ENCODE results near the gene HAO2. TPM values are rescaled to one million over a fixed set of nuclear protein-coding genes. Genes with fewer than 3 reads are reported as not detected.

HAO2 gene
- total RNA-seq, 2 experiments from 2014 or later: not detected

- no peak overlapping the region for H3K4me2 ChIP-seq (ENCODE audit: low read length)
- H3K27ac ChIP-seq (ENCODE audit: low read depth, low read length, poor library complexity, severe bottlenecking): no peak overlapping the region
- no peaks in the 10 kb centered on the region for H4K20me1 ChIP-seq (ENCODE audit: insufficient read depth, low read length)
- no peaks in the 10 kb centered on the region for H3K79me2 ChIP-seq (ENCODE audit: insufficient read depth, low read depth, low read length)
- H3K4me1 ChIP-seq (ENCODE audit: insufficient read depth, low read length, poor library complexity, severe bottlenecking): no peaks in the 10 kb centered on the region
- intact Hi-C loops (cut with micrococcal nuclease; ENCODE audit: unreplicated experiment): no loop called here
- no TSS peak for BruUV-seq (replicated peaks)
- no peaks in the 10 kb centered on the region for H3K36me3 ChIP-seq (ENCODE audit: insufficient read depth, low read length)
- H3K9me3 ChIP-seq (ENCODE audit: low read length): no peaks in the 10 kb centered on the region
- H2AFZ ChIP-seq (ENCODE audit: low read length): no peak overlapping the region
- no peak for DNase-seq (ENCODE audit: low spot score)
- ChIA-PET POLR2A (no interaction called here), CTCF (ENCODE audit: unreplicated experiment) (no interaction called here)
- TF ChIP-seq CTCF (conservative IDR thresholded peaks at IDR 0.05; ENCODE audit: low read length) (no peak), EZH2phosphoT487 (IDR thresholded peaks at IDR 0.05; ENCODE audit: borderline replicate concordance, low read depth, low read length) (no peak)
- H3K9me2 ChIP-seq (ENCODE audit: insufficient read depth, low read length): no peaks in the 10 kb centered on the region
- no peak overlapping the region for H3K4me3 ChIP-seq (ENCODE audit: low read depth, low read length, poor library complexity, severe bottlenecking)
Observed at GRCh38 chr1:119435052-119435451, 66.5 kb downstream of the HAO2 start.

DNA sequence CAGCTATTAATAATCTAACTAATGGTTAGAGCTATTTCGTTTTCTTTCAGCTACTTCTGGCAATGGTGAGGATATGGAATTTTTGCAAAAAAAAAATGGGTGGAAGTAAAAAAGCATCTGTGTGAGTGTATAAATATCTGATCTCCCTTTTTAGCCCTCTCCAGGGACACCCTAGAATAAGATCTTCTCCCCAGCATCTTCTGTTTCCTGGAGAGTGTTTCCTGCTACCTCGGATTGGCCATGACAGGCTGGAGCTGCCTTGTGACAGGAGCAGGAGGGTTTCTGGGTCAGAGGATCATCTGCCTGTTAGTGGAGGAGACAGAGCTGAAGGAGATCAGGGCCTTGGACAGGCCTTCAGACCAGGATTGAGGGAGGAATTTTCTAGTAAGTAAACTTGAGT, 70.2 kb downstream of the HAO2 start:
- Histone ChIP-seq H3K27ac (ENCODE audit: low read depth, low read length, poor library complexity, severe bottlenecking) (no peak overlapping the region), H4K20me1 (ENCODE audit: insufficient read depth, low read length) (no peaks in the 10 kb centered on the region), H3K4me3 (ENCODE audit: low read depth, low read length, poor library complexity, severe bottlenecking) (no peak overlapping the region), H3K36me3 (ENCODE audit: insufficient read depth, low read length) (no peaks in the 10 kb centered on the region), H3K79me2 (ENCODE audit: insufficient read depth, low read depth, low read length) (no peaks in the 10 kb centered on the region), H3K4me2 (ENCODE audit: low read length) (no peak overlapping the region), H3K9me2 (ENCODE audit: insufficient read depth, low read length) (no peaks in the 10 kb centered on the region), H2AFZ (ENCODE audit: low read length) (no peak overlapping the region), H3K4me1 (ENCODE audit: insufficient read depth, low read length, poor library complexity, severe bottlenecking) (no peaks in the 10 kb centered on the region), H3K9me3 (ENCODE audit: low read length) (no peaks in the 10 kb centered on the region)
- no TSS peak for BruUV-seq (replicated peaks)
- intact Hi-C loops (cut with micrococcal nuclease; ENCODE audit: unreplicated experiment): no loop called here
- TF ChIP-seq EZH2phosphoT487 (IDR thresholded peaks at IDR 0.05; ENCODE audit: borderline replicate concordance, low read depth, low read length) (no peak), CTCF (conservative IDR thresholded peaks at IDR 0.05; ENCODE audit: low read length) (no peak)
- ChIA-PET POLR2A (no interaction called here), CTCF (ENCODE audit: unreplicated experiment) (no interaction called here)
- DNase-seq (ENCODE audit: low spot score): no peak

GRCh38 chr1:119440721-119441307, 72.2 kb downstream of the HAO2 start:
- H3K27ac ChIP-seq (ENCODE audit: low read depth, low read length, poor library complexity, severe bottlenecking): no peak overlapping the region
- no peaks in the 10 kb centered on the region for H3K4me1 ChIP-seq (ENCODE audit: insufficient read depth, low read length, poor library complexity, severe bottlenecking)
- BruUV-seq (replicated peaks): no TSS peak
- POLR2A ChIA-PET: interaction anchor here (0.6 to 0.7 kb wide), 2 partner anchors 34 to 168 kb away, joined by 3 read pairs; no protein-coding TSS in a partner anchor
- no peak overlapping the region for H3K4me2 ChIP-seq (ENCODE audit: low read length)
- no peak overlapping the region for H2AFZ ChIP-seq (ENCODE audit: low read length)
- H3K36me3 ChIP-seq (ENCODE audit: insufficient read depth, low read length): no peaks in the 10 kb centered on the region
- H4K20me1 ChIP-seq (ENCODE audit: insufficient read depth, low read length): no peaks in the 10 kb centered on the region
- DNase-seq (ENCODE audit: low spot score): no peak
- H3K9me3 ChIP-seq (ENCODE audit: low read length): no peaks in the 10 kb centered on the region
- TF ChIP-seq EZH2phosphoT487 (IDR thresholded peaks at IDR 0.05; ENCODE audit: borderline replicate concordance, low read depth, low read length) (no peak), CTCF (conservative IDR thresholded peaks at IDR 0.05; ENCODE audit: low read length) (no peak)
- no peak overlapping the region for H3K4me3 ChIP-seq (ENCODE audit: low read depth, low read length, poor library complexity, severe bottlenecking)
- no peaks in the 10 kb centered on the region for H3K79me2 ChIP-seq (ENCODE audit: insufficient read depth, low read depth, low read length)
- intact Hi-C loops (cut with micrococcal nuclease; ENCODE audit: unreplicated experiment): no loop called here
- no peaks in the 10 kb centered on the region for H3K9me2 ChIP-seq (ENCODE audit: insufficient read depth, low read length)
- CTCF ChIA-PET (ENCODE audit: unreplicated experiment): no interaction called here
